Adipocyte (in vitro differentiated cells): ENCODE data around the gene PMP22.
A peak's percentile ranks its signal among the peaks of the same experiment; 100 is the strongest.

Experiments
- DNase-seq: peaks from one replicate; pipeline ENCODE4 v3.0.0-alpha.2; 2015; ENCODE audit warnings: low read depth
- H3K27me3 ChIP-seq: replicated peaks from 2 replicates; pipeline ENCODE4 v1.7.0; 2013; ENCODE audit warnings: mild to moderate bottlenecking, low read length, moderate library complexity; ENCODE audit not compliant: control insufficient read depth, insufficient read depth
- H3K36me3 ChIP-seq: 2 replicates; pipeline ENCODE4 v1.7.0; 2013; ENCODE audit warnings: low read length, mild to moderate bottlenecking, moderate library complexity; ENCODE audit not compliant: control insufficient read depth, insufficient read depth, severe bottlenecking
- H3K4me1 ChIP-seq: 2 replicates; pipeline ENCODE4 v1.7.0; 2013; ENCODE audit warnings: mild to moderate bottlenecking, low read length, moderate library complexity; ENCODE audit not compliant: control insufficient read depth, insufficient read depth
- H3K4me3 ChIP-seq: 2 replicates; pipeline ENCODE4 v1.7.0; 2013; ENCODE audit warnings: mild to moderate bottlenecking, low read length, moderate library complexity
- H3K9ac ChIP-seq: 2 replicates; pipeline ENCODE4 v1.7.0; 2013; ENCODE audit warnings: mild to moderate bottlenecking, low read length, moderate library complexity
- H3K9me3 ChIP-seq: 2 replicates; pipeline ENCODE4 v1.7.0; 2013; ENCODE audit warnings: mild to moderate bottlenecking, low read length, moderate library complexity; ENCODE audit not compliant: control insufficient read depth

The PMP22 gene

DNA sequence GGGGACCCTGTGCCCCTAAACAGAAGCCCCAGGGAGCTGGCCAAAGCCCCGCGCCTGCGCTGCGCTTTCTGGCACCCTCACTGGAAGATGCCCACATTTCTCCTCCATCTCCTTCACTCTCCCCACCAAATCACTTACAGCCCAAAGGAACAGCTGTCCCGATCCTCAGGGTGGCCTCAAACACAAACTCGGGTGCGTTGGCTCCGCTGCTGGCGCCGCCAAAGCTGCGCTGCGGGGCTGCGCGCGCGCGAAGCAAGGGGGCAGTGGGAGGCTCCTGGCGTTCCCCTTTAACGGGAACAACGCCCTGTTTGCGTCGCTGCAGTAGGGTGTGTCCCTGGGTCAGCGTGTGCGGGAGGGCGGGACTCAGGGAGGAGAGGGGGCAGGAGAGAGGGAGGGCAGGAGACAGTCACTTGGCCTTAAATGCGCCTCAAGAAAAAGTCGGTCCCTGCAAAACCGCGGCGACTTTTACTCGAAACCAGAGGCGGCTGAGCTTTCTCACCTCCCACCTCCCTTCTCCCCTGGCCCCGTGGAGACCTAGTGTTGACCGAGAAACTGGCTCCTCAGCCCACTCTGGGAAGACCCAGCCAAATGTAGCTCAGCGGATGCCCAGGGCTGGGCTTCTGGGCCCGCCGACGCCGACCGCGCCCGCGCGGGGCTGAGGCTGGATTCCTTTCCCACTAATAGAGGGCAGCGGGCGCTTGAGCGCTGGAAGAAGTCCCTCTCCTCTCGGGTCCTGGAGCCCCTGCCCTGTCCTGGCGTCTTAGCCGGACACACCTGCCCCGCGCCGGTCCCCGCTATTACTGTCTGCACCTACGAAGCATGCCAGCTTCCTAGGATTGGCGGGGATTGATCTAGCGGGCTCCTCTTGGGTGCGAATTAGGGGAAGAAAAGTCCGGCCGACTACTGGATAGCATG is 2.6 kb downstream of the PMP22 start:
- peak overlapping the region; percentile 95 for H3K9ac ChIP-seq
- H3K4me1 ChIP-seq, result peaks cover 45% of the 10 kb centered on the region
- peak; percentile 95 for DNase-seq
- H3K4me3 ChIP-seq, result peak overlapping the region; percentile 91
- H3K27me3 ChIP-seq, result no peaks in the 10 kb centered on the region
- H3K36me3 ChIP-seq, result peaks cover 20% of the 10 kb centered on the region
- no peaks in the 10 kb centered on the region for H3K9me3 ChIP-seq

DNA sequence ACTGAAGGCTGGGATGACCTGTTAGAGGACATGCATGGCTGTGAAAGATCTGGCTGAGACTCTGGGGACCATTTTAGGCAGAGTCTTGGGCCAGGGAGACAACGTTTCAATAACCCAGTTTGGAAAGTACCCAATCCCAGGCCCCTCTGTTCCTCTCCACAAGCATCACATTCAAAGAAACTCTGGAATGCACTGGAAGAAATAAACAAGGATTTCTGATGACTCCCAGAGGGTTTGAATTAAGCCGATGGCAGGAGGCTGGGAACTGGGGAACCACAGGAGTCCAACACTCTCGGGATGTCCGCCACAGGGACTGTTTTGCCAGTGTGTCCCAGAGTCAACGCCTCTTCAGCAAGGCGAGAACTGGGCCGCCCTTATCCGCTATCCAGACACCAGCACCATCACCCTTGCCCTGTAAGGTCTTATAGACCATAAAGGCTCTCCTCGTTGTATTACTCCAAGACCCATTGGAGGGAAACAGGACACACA is 3.3 kb downstream of the PMP22 start:
- peak overlapping the region; percentile 91 for H3K4me3 ChIP-seq

DNA sequence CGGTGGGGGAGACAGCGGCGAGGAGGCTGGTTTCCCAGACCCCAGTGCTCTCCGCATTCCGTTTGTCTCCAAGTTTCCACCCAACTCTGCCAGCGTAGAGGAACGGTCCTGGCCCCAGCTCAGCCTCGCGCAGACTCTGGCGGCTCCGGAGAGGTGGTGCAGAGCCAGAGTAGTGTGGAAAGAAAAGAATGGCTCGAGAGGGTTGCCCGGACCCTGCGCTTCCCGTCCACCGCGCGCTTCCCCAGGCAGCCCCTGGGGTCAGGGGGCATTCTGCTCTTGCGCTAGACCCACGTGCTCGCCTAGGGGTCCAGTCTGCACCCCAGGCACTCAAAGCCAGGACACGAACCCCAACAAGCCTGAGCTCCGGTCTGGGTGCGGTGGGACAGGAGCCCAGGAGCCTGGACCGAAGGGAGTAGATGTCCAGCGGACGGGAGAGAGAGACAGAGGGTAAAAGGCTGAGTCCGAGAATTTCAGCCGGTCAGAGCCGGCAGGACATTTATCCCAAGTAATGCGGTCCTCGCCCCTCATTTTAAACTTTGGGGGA is 3.8 kb downstream of the PMP22 start:
- peak; percentile 83 for DNase-seq
- Histone ChIP-seq H3K27me3 (no peaks in the 10 kb centered on the region), H3K9me3 (no peaks in the 10 kb centered on the region), H3K4me1 (peaks cover 56% of the 10 kb centered on the region), H3K4me3 (peak overlapping the region; percentile 91), H3K36me3 (peaks cover 30% of the 10 kb centered on the region), H3K9ac (peak overlapping the region; percentile 95)

More for the DNA sequence above, 3.3 kb downstream of the PMP22 start:
- no peaks in the 10 kb centered on the region for H3K9me3 ChIP-seq
- DNase-seq, result peak; percentile 61
- H3K36me3 ChIP-seq, result peaks cover 25% of the 10 kb centered on the region
- H3K4me1 ChIP-seq, result peaks cover 51% of the 10 kb centered on the region
- no peaks in the 10 kb centered on the region for H3K27me3 ChIP-seq
- peak overlapping the region; percentile 95 for H3K9ac ChIP-seq

- no peaks in the 10 kb centered on the region for H3K9me3 ChIP-seq
- peak overlapping the region; percentile 95 for H3K9ac ChIP-seq
- DNase-seq, result peak; percentile 95
- H3K36me3 ChIP-seq, result peaks cover 37% of the 10 kb centered on the region
- H3K27me3 ChIP-seq, result no peaks in the 10 kb centered on the region
- H3K4me1 ChIP-seq, result peaks cover 58% of the 10 kb centered on the region
- H3K4me3 ChIP-seq, result peak overlapping the region; percentile 91
These were observed 4.5 kb downstream of the PMP22 start for GRCh38 chr17:15260376-15261257.

DNA sequence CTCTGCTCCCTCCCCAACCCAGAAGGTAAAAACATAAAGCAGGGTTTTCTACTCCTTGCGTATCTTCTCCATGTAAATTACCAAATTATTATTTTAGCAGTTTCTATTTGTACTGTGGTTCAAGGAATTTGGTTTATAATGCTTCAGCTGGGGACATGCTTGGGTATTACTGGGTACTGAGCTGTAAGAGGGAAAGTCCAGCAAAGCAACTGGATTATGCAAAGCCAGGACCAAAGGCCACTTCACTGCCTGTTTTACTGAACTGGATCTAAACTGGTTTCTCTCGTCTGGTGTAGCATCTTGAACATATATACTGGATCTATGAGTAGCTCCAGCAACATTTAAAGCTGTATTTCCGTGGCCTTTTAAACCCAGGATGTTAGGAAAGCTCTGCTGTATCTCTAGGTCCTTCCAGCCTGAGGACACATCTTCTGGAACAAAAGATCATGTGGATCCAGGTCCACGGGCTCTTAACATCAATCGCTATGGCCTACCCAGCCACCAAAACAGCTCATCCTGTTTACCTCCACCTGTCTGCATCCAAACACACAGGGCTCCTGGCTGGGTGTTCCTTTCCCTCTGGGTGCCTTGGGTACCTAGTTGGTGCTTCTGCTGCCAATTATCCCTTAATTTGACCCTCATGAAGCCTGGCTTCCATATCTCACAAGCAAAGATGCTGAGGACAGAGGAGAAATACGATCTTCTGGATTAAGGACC is 7.2 kb downstream of the PMP22 start:
- Histone ChIP-seq H3K9ac (peak overlapping the region; percentile 95), H3K4me3 (peak overlapping the region; percentile 91), H3K4me1 (peaks cover 66% of the 10 kb centered on the region), H3K9me3 (no peaks in the 10 kb centered on the region), H3K36me3 (peaks cover 63% of the 10 kb centered on the region), H3K27me3 (no peaks in the 10 kb centered on the region)
- DNase-seq, result no peak

DNA sequence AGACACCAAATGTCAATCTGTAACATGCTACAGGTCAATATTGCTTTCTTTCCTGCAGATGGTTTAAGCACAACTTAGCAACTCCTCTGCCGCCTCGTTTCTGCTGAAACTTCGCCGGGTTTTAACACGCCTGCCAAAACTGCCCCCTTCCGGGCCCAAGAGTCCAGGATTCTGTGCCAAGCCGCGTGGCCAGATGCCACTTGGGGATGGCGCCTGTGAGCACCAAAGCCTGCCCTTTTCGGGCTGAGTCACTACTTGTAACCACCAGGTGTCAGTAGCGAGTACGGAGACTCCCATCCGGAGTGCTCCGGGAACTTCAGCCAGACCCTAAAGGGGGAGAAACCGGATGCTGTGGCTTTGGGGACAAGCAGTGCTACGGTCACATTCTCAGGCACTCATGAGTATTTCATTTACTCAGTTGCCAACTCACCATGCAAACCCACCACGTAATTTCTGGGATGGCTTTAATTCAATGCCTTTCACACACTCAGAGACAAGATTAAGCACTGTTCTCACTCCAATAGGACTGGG is 7.8 kb downstream of the PMP22 start:
- peak; percentile 95 for DNase-seq
- Histone ChIP-seq H3K4me1 (peaks cover 70% of the 10 kb centered on the region), H3K9me3 (no peaks in the 10 kb centered on the region), H3K36me3 (peaks cover 69% of the 10 kb centered on the region), H3K4me3 (peak overlapping the region; percentile 91), H3K9ac (peak overlapping the region; percentile 95), H3K27me3 (no peaks in the 10 kb centered on the region)

DNA sequence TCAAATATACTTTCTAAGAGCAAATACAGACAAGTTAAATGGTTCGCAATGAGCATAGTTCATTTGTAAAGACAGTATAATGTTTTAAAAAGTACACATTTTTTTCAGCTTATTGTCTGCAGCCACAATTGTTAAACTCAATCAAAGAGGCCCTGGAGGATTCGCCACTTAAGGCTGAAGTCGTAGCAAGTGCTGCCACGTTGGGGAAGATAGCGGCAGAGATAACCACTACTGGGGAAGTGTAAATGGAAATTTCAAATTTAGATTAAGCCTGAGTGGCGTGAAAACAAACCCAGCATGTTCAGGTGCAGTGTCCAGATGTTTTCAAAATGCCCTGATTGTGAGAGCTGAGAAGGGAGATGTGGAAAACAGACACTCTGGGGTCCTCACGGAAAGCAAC is 8.4 kb downstream of the PMP22 start:
- Histone ChIP-seq H3K4me3 (peak overlapping the region; percentile 91), H3K36me3 (peaks cover 75% of the 10 kb centered on the region), H3K4me1 (peaks cover 77% of the 10 kb centered on the region), H3K9me3 (no peaks in the 10 kb centered on the region), H3K27me3 (no peaks in the 10 kb centered on the region), H3K9ac (peak overlapping the region; percentile 79)
- no peak for DNase-seq

- no peak for DNase-seq
These were observed 9.2 kb downstream of the PMP22 start for GRCh38 chr17:15255713-15256454.

GRCh38 chr17:15250135-15250860 is 14.8 kb downstream of the PMP22 start:
- no peak for DNase-seq
- no peaks in the 10 kb centered on the region for H3K9me3 ChIP-seq
- peaks cover 90% of the 10 kb centered on the region for H3K36me3 ChIP-seq
- no peak overlapping the region for H3K4me3 ChIP-seq
- peaks cover 79% of the 10 kb centered on the region for H3K4me1 ChIP-seq
- H3K27me3 ChIP-seq, result no peaks in the 10 kb centered on the region
- H3K9ac ChIP-seq, result no peak overlapping the region

More at GRCh38 chr17:15255713-15256454, 9.2 kb downstream of the PMP22 start:
- H3K4me3 ChIP-seq, result peak overlapping the region; percentile 91
- peaks cover 85% of the 10 kb centered on the region for H3K4me1 ChIP-seq
- H3K27me3 ChIP-seq, result no peaks in the 10 kb centered on the region
- H3K36me3 ChIP-seq, result peaks cover 83% of the 10 kb centered on the region
- H3K9ac ChIP-seq, result peak overlapping the region; percentile 79
- no peaks in the 10 kb centered on the region for H3K9me3 ChIP-seq
